Uterus (tissue), 4 donors: Measurements from ENCODE around the gene POLR3B. TPM values are rescaled to one million over a fixed set of nuclear protein-coding genes. Genes with fewer than 3 reads are reported as not detected.

Experiments used
- DNase-seq, 2 donors: peaks; one replicate each; pipeline ENCODE4 v3.0.0-alpha.2; 2019 to 2020
- H3K27ac ChIP-seq, 2 donors: fragments of 200-600 bp; sonication (generic); 1 replicate in 1 of 2; 2 replicates in 1 of 2; pipeline ENCODE4 v1.5.1; 2016 to 2018
- H3K27me3 ChIP-seq, 2 donors: fragments of 200-600 bp; sonication (generic); one replicate each; pipeline ENCODE4 v1.5.1; 2018 to 2019; ENCODE audit warnings: control low read depth in 1 of 2
- H3K36me3 ChIP-seq, 2 donors: fragments of 200-600 bp; sonication (generic); one replicate each; pipeline ENCODE4 v1.5.1; 2019; ENCODE audit warnings: control low read depth in 1 of 2
- H3K4me1 ChIP-seq, 2 donors: fragments of 200-600 bp; sonication (generic); one replicate each; pipeline ENCODE4 v1.5.1; 2018 to 2019; ENCODE audit warnings: control low read depth in 1 of 2
- H3K4me3 ChIP-seq, 2 donors: fragments of 200-600 bp; sonication (generic); 1 replicate in 1 of 2; 2 replicates in 1 of 2; pipeline ENCODE4 v1.5.1; 2018 to 2019; ENCODE audit warnings: mild to moderate bottlenecking in 1 of 2
- H3K9me3 ChIP-seq, 2 donors: fragments of 200-600 bp; sonication (generic); one replicate each; pipeline ENCODE4 v1.5.1; 2019; ENCODE audit warnings: control low read depth in 1 of 2
- POLR2A ChIP-seq, 2 donors: fragments of 450-650 bp; IDR thresholded peaks; one replicate each; pipeline ENCODE4 v1.6.1; 2016; ENCODE audit warnings: antibody characterized with exemption in 2 of 2, mild to moderate bottlenecking in 1 of 2, moderate library complexity in 1 of 2
- intact Hi-C: fragments of 100-400 bp; cut with DNase I; formaldehyde crosslinking; loops from one replicate; pipeline ENCODE4 v1.15.1; 2023; ENCODE audit warnings: low total_unique reads
- total RNA-seq, 4 donors: library from RNA; depleted of rRNA in 3 of 4; stranded (reverse); fragments of >200 nt in 3 of 4; gene quantifications; one replicate each; pipeline versions ENCODE4 v1.1.0 to v1.2.4, GENCODE V29; 2014 to 2023
- TF ChIP-seq, protein P1 (sequence below), 4 experiments: fragments of 200-600 bp in 2 of 4; fragments of 450-650 bp in 2 of 4; sonication (generic) in 2 of 4; IDR thresholded peaks; one replicate each; pipeline ENCODE4 v1.5.1; 2016 to 2019; ENCODE audit warnings: antibody characterized with exemption in 4 of 4, mild to moderate bottlenecking in 2 of 4, moderate library complexity in 1 of 4
- donor health status: DM: yes; HTN: yes; CAD: no.

Gene POLR3B
- total RNA-seq, 4 donors from 2014 or later: 8.8 to 20.7 (median 11.0) TPM

DNA sequence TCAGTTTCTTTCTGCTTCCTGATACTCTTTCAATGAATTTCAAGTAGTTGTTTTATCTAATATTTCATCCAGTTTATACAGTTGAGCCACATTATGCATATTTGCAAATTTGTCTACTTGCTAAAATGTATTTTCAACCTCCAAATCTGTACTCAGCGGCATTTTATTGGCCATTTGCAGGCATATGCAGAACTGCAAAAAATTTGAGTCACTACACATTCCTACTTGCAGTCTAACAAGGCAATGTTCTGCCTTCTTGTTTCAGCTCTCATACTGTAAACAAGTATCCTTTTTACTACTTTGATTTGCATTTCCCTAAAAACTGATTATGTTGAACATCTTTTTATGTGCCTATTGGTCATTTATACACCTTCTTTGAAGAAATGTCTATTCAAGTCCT lies 55.0 kb downstream of the POLR3B start:
- Histone ChIP-seq H3K4me1 (no peaks in the 10 kb centered on the region), H3K9me3 (no peaks in the 10 kb centered on the region), H3K4me3 (no peak overlapping the region), H3K27me3 (no peaks in the 10 kb centered on the region), H3K27ac (no peak overlapping the region), H3K36me3 (no peaks in the 10 kb centered on the region)
- no peak for TF ChIP-seq POLR2A (IDR thresholded peaks at IDR 0.05)
- TF ChIP-seq, protein P1, sequence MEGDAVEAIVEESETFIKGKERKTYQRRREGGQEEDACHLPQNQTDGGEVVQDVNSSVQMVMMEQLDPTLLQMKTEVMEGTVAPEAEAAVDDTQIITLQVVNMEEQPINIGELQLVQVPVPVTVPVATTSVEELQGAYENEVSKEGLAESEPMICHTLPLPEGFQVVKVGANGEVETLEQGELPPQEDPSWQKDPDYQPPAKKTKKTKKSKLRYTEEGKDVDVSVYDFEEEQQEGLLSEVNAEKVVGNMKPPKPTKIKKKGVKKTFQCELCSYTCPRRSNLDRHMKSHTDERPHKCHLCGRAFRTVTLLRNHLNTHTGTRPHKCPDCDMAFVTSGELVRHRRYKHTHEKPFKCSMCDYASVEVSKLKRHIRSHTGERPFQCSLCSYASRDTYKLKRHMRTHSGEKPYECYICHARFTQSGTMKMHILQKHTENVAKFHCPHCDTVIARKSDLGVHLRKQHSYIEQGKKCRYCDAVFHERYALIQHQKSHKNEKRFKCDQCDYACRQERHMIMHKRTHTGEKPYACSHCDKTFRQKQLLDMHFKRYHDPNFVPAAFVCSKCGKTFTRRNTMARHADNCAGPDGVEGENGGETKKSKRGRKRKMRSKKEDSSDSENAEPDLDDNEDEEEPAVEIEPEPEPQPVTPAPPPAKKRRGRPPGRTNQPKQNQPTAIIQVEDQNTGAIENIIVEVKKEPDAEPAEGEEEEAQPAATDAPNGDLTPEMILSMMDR (IDR thresholded peaks at IDR 0.05): no peak
- intact Hi-C loops: no loop called here
- DNase-seq: no peak

DNA sequence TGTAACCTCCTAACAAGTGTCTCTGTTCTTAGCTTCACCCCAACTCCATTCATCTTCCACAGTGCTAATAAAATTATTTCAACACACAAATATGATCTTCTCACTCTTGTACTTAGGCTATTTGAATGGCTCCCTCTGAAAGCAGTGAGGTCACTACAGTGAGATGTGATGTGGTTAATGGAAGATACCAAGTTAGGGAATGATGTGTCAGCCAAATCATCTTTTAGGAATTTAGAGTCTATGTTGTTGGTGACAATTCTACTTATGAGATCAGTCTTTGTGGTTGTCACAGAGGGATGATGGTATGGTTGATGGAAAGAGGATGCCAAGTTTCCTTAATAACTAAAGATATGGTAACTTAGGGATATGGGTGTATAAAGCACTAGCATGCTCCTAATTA lies 57.6 kb downstream of the POLR3B start:
- no peaks in the 10 kb centered on the region for H3K9me3 ChIP-seq
- no peak overlapping the region for H3K4me3 ChIP-seq
- H3K27ac ChIP-seq: no peak overlapping the region
- DNase-seq: no peak
- H3K36me3 ChIP-seq: no peaks in the 10 kb centered on the region
- no peaks in the 10 kb centered on the region for H3K27me3 ChIP-seq
- intact Hi-C loops: no loop called here
- H3K4me1 ChIP-seq: peaks cover 0 to 2% of the 10 kb centered on the region in 2 donors
- no peak for TF ChIP-seq POLR2A (IDR thresholded peaks at IDR 0.05)
- TF ChIP-seq, protein P1 (IDR thresholded peaks at IDR 0.05): no peak

DNA sequence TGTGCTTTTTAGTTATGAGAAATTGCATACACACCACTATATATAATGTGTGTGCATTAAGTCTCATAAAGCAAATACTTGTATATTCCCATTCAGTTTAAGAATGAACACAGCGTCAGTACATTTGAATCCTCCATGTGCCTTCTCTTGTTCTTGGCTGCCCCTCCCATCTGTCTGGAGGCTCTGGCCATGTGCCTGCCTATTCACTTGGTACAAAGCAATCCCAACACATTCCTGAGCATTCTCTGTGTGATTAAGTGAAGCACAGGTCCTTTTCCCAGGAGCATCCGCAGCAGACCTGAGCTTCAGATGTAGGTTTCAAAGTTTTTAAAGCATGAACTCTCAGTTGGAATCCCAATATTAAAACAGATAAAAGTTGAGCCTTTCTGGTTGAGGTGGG lies 58.7 kb downstream of the POLR3B start:
- Histone ChIP-seq H3K9me3 (no peaks in the 10 kb centered on the region), H3K4me3 (no peak overlapping the region), H3K4me1 (peaks cover 0 to 2% of the 10 kb centered on the region in 2 donors), H3K27ac (no peak overlapping the region), H3K27me3 (no peaks in the 10 kb centered on the region), H3K36me3 (no peaks in the 10 kb centered on the region)
- no peak for DNase-seq
- intact Hi-C loops: no loop called here
- TF ChIP-seq, protein P1 (IDR thresholded peaks at IDR 0.05): no peak
- no peak for TF ChIP-seq POLR2A (IDR thresholded peaks at IDR 0.05)

DNA sequence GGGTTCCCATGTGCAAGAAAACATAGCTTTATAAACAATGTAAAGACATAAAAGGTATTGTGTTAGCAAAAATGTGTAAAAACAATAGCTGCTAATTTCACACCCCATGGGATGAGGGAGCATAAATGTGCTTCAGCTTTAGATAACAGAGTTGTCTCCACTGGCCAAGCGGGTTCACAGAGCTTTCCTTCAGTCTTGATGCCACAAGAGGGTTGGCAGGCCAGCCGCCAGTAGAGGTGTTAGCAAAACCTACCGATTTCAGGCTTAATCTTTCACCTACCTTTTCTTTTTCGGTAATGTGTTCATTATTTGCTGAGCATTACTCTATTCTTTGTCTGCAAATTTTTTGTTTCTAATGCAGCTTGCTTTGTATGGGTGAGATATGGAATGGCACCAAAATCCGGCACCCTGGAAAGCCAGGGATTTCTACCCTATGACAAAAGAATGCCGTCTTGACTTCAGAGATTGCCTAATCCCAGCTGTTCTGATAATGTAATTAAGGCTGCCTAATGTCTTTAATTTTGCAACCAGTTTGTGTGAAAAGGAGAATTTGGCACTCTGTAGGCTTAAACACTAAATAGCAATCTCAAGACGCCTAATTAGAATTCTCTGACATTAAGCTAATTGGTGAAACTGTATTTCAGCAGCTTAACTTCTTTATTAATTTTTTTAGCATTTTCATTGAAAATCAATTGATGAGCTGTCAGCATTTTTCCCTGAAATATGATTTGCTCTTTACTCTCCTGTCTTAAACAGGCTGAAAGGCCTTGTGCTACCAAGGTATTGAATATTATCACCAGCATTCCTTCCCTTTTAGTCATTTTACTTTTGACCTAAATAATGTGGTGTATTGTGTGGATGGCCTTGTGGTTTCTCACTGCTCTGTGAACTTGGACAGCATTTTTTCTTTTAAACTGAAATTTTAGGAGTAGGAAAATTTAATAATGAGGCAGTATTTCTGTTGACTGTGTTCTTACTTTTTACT lies 60.7 kb downstream of the POLR3B start:
- DNase-seq: no peak
- no peaks in the 10 kb centered on the region for H3K27me3 ChIP-seq
- no peak overlapping the region for H3K4me3 ChIP-seq
- TF ChIP-seq POLR2A (IDR thresholded peaks at IDR 0.05): no peak
- TF ChIP-seq, protein P1 (IDR thresholded peaks at IDR 0.05): no peak
- H3K9me3 ChIP-seq: no peaks in the 10 kb centered on the region
- intact Hi-C loops: no loop called here
- H3K36me3 ChIP-seq: no peaks in the 10 kb centered on the region
- peak overlapping the region; percentile 30 to 37 for H3K27ac ChIP-seq
- H3K4me1 ChIP-seq: peaks cover 0 to 2% of the 10 kb centered on the region in 2 donors

DNA sequence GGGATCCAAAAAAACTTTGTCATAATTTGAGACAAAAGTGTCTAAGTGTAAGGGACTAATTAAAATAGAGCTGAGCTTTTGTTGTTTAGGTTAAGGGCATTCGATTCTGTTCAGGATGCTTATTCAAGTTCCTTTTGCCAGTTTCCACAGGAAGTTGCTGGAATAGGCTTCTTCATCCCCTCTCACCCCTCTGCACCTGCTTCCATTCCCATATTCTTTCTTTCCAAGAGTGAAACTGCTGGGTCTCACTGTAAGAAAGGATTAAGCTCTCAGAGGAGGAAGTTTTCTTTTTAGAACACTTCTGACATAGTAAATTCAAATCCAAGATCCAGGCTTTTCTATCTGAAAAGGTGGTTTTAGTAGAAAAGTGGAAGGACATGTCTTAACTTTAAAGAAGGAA lies 61.4 kb downstream of the POLR3B start:
- Histone ChIP-seq H3K27me3 (no peaks in the 10 kb centered on the region), H3K9me3 (no peaks in the 10 kb centered on the region), H3K4me3 (no peak overlapping the region), H3K4me1 (peaks cover 0 to 2% of the 10 kb centered on the region in 2 donors), H3K27ac (peak overlapping the region; percentile 37), H3K36me3 (no peaks in the 10 kb centered on the region)
- no peak for DNase-seq
- intact Hi-C loops: no loop called here
- TF ChIP-seq POLR2A (IDR thresholded peaks at IDR 0.05): no peak
- TF ChIP-seq, protein P1 (IDR thresholded peaks at IDR 0.05): no peak
